ENCODE measurements around the gene MBP.

MBP gene

GRCh38 chr18:77065221-77065981 is 67.2 kb downstream of the MBP start:
- in situ Hi-C loops (cut with HindIII; ENCODE audit: low pct_unique_long_range_greater_than_20kb, low sequenced_read_pairs), result no loop called here
- no peak for DNase-seq (ENCODE audit: low read depth in 1 of 2, low spot score in 1 of 2)
- no peak for TF ChIP-seq JUND (IDR thresholded peaks at IDR 0.05; ENCODE audit: low read depth)

GRCh38 chr18:77063260-77063659 is 69.3 kb downstream of the MBP start:
- in situ Hi-C loops (cut with HindIII; ENCODE audit: low pct_unique_long_range_greater_than_20kb, low sequenced_read_pairs), result no loop called here
- DNase-seq (ENCODE audit: low read depth in 1 of 2, low spot score in 1 of 2), result no peak
- no peak for TF ChIP-seq JUND (IDR thresholded peaks at IDR 0.05; ENCODE audit: low read depth)

- in situ Hi-C loops (cut with HindIII; ENCODE audit: low pct_unique_long_range_greater_than_20kb, low sequenced_read_pairs), result no loop called here
- DNase-seq (ENCODE audit: low read depth in 1 of 2, low spot score in 1 of 2), result no peak
- no peak for TF ChIP-seq JUND (IDR thresholded peaks at IDR 0.05; ENCODE audit: low read depth)
These were observed 70.0 kb downstream of the MBP start for GRCh38 chr18:77062518-77063003.

- DNase-seq (ENCODE audit: low read depth in 1 of 2, low spot score in 1 of 2), result peak in 1 of 2 experiments; percentile 14
- in situ Hi-C loops (cut with HindIII; ENCODE audit: low pct_unique_long_range_greater_than_20kb, low sequenced_read_pairs), result no loop called here
- TF ChIP-seq JUND (IDR thresholded peaks at IDR 0.05; ENCODE audit: low read depth), result no peak
These were observed 70.6 kb downstream of the MBP start for GRCh38 chr18:77061946-77062517.

GRCh38 chr18:77061281-77061945 is 71.2 kb downstream of the MBP start:
- in situ Hi-C loops (cut with HindIII; ENCODE audit: low pct_unique_long_range_greater_than_20kb, low sequenced_read_pairs), result no loop called here
- no peak for TF ChIP-seq JUND (IDR thresholded peaks at IDR 0.05; ENCODE audit: low read depth)
- no peak for DNase-seq (ENCODE audit: low read depth in 1 of 2, low spot score in 1 of 2)

GRCh38 chr18:77060151-77060550 is 72.4 kb downstream of the MBP start:
- no peak for TF ChIP-seq JUND (IDR thresholded peaks at IDR 0.05; ENCODE audit: low read depth)
- in situ Hi-C loops (cut with HindIII; ENCODE audit: low pct_unique_long_range_greater_than_20kb, low sequenced_read_pairs), result no loop called here
- DNase-seq (ENCODE audit: low read depth in 1 of 2, low spot score in 1 of 2), result no peak

GRCh38 chr18:77059294-77059916 is 73.2 kb downstream of the MBP start:
- peak in 1 of 2 experiments; percentile 42 for DNase-seq (ENCODE audit: low read depth in 1 of 2, low spot score in 1 of 2)
- no peak for TF ChIP-seq JUND (IDR thresholded peaks at IDR 0.05; ENCODE audit: low read depth)
- in situ Hi-C loops (cut with HindIII; ENCODE audit: low pct_unique_long_range_greater_than_20kb, low sequenced_read_pairs), result no loop called here

GRCh38 chr18:77058290-77058835 is 74.2 kb downstream of the MBP start:
- no peak for DNase-seq (ENCODE audit: low read depth in 1 of 2, low spot score in 1 of 2)
- in situ Hi-C loops (cut with HindIII; ENCODE audit: low pct_unique_long_range_greater_than_20kb, low sequenced_read_pairs), result no loop called here
- TF ChIP-seq JUND (IDR thresholded peaks at IDR 0.05; ENCODE audit: low read depth), result no peak

- DNase-seq (ENCODE audit: low read depth in 1 of 2, low spot score in 1 of 2), result no peak
- TF ChIP-seq JUND (IDR thresholded peaks at IDR 0.05; ENCODE audit: low read depth), result no peak
- in situ Hi-C loops (cut with HindIII; ENCODE audit: low pct_unique_long_range_greater_than_20kb, low sequenced_read_pairs), result no loop called here
These were observed 75.6 kb downstream of the MBP start for GRCh38 chr18:77057006-77057395.

- no peak for TF ChIP-seq JUND (IDR thresholded peaks at IDR 0.05; ENCODE audit: low read depth)
- DNase-seq (ENCODE audit: low read depth in 1 of 2, low spot score in 1 of 2), result no peak
- in situ Hi-C loops (cut with HindIII; ENCODE audit: low pct_unique_long_range_greater_than_20kb, low sequenced_read_pairs), result no loop called here
These were observed 76.1 kb downstream of the MBP start for GRCh38 chr18:77056344-77057005.

GRCh38 chr18:77055429-77056300 is 76.9 kb downstream of the MBP start:
- no peak for TF ChIP-seq JUND (IDR thresholded peaks at IDR 0.05; ENCODE audit: low read depth)
- no peak for DNase-seq (ENCODE audit: low read depth in 1 of 2, low spot score in 1 of 2)

More at GRCh38 chr18:77055429-77056300, 76.9 kb downstream of the MBP start:
- in situ Hi-C loops (cut with HindIII; ENCODE audit: low pct_unique_long_range_greater_than_20kb, low sequenced_read_pairs), result no loop called here
